Occipital lobe (tissue), 2 donors: ENCODE data around the gene CSNK1G1. TPM values are rescaled to one million over a fixed set of nuclear protein-coding genes. Genes with fewer than 3 reads are reported as not detected.

Experiments
- DNase-seq: peaks from one replicate; lab custom pipeline; 2025; lab: John Stamatoyannopoulos, UW
- total RNA-seq: library from RNA; depleted of rRNA; stranded (reverse); fragments of >200 nt; gene quantifications from one replicate; pipeline ENCODE4 v1.2.3, GENCODE V29; 2014

CSNK1G1 gene
- total RNA-seq, 1 donor from 2014 or later, result 68.3 TPM

DNA sequence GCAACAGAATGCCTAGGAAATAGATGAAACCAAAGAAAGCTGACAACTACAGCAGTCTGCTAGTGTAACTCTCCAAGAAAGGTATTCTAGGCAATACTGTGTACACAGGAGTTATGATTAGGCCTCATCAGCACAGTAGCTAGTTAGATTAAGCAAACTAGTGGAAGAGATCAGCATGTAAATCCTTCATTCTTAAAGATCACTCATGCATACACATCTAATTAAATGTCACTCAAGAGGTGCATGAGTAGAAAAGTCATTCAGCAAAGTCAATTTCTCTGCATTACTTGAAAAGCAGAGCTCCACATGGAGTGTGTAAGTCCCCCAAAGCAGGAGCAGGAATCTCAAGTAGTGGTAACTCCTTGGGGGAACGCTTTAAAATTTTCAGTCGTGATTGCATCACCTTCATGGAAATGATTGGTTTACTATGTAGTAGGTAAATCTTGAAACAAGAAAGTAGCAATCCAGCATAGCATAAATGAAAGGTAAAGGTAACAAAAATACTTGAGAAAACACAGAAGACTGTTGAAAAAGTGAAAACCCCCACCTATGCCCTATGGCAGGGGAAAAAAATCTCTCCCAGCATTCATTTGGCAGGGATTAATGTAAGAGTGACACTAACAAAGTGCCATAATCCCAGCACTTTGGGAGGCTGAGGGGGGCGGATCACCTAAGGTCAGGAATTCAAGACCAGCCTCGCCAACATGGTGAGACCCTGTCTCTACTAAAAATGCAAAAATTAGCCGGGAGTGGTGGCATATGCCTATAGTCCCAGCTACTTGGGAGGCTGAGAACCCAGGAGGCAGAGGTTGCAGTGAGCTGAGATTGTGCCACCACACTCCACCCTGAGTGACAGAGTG is 163.8 kb downstream of the CSNK1G1 start:
- DNase-seq, result no peak

- DNase-seq, result no peak
Observed at GRCh38 chr15:64187396-64188191, 168.4 kb downstream of the CSNK1G1 start.

GRCh38 chr15:64185146-64185911 is 170.6 kb downstream of the CSNK1G1 start:
- DNase-seq, result no peak

GRCh38 chr15:64182859-64183370 is 173.1 kb downstream of the CSNK1G1 start:
- DNase-seq, result no peak

DNA sequence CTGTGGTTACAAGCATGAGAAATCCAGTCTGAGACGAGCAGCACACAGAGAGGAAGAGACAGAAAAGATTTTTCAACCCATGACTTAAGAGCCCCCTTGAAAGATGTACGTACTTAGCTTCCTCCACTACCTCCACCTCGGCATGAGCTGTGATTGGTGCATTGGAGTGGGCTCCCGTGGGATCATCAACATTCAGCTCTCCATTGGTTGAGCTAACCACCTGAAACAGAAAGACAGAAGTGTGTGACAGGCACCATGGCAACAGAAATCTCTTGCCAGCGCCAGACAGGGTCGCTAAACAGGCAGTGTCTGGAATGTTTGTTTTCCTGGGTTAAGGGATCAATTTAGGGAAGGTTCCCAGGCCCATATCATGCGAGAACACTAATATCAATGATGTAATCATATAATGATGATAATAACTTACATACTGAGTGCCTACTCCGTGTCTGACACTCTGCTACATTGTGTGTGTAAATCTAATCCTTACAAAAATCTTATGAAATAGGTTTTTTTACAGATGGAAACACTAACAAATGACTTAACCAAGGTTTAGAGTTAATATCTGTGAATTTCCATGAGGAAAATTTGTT is 175.6 kb downstream of the CSNK1G1 start:
- no peak for DNase-seq

DNA sequence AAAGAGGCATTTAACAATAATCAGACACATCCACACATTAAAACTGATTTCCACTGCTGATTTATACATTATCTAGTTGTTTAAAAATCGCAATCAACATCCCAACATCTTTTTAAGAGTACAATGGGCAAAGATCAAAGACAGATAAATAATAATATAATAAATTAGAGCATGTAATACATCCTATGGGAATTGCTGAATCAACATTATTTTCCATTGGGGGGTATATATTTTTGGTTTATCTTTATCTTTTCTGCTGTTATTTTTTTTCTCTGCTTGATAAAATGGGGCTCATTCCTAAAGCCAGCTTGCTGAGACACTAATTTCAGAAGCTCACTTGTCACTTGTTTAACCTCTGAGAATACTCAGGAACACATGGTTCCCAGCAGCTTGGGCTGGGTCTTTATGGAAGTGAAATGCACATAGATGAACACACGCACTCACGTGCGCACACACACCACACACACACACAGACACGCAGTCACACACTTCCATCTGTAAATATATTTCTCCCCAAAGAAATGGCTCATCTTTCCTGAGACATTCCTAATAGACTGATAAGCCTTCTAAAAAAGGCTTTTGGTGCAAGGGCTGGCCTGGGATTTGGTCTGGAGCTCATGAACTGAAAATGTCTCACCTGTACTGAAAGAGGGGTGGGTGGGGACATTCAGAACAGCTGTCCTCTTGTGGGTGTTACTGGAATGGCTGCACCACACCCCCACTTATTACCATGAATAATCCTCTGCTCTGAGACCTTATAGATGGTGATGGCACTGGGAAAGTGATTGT is 189.7 kb downstream of the CSNK1G1 start:
- no peak for DNase-seq

GRCh38 chr15:64164436-64164835 is 191.5 kb downstream of the CSNK1G1 start:
- no peak for DNase-seq

GRCh38 chr15:64163659-64164362 is 192.2 kb downstream of the CSNK1G1 start:
- DNase-seq, result no peak

DNA sequence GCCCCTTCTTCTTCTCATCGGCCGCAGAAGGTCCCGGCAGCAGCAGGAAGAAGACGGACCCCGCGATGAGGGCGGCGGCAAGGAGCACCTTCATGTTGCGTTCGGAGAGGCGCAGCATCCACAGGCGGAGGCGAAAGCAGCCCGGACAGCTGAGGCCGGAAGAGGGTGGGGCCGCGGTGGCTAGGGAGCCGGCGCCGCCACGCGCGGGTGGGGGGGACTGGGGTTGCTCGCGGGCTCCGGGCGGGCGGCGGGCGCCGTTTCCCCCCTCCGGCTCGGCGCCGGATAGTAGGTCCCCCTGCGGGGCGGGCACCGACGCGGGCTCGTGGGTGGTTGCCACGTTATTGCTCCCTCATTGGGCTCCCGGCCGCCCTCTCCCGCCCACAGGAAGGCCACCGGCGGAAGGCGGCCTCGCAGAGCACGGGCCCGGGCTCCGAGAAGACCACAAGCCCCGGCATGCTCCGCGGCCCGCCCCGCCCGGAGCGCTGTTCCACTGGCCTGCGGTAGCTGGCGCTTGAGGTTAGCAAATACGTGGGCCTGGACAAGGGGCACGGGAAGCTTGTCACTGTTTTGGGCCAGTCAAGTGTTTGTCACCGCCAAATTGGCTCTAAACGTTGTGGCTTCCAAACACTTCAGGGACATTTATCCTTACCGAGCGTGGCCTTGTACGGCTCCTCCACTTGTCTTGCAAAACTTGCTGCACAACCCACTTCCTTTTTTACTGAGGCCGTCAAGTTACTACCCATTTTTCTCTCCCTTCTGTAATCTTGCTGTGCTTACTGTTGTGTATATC is 192.9 kb downstream of the CSNK1G1 start, which contains the start of gene PPIB:
Gene PPIB (minus strand): TSS at position 154 of the 790 bp plus-strand sequence. CDS start 36 bp downstream, at position 118.
- DNase-seq, result peak; percentile 98

- DNase-seq, result no peak
Observed at GRCh38 chr15:64162478-64162868, 193.5 kb downstream of the CSNK1G1 start.

DNA sequence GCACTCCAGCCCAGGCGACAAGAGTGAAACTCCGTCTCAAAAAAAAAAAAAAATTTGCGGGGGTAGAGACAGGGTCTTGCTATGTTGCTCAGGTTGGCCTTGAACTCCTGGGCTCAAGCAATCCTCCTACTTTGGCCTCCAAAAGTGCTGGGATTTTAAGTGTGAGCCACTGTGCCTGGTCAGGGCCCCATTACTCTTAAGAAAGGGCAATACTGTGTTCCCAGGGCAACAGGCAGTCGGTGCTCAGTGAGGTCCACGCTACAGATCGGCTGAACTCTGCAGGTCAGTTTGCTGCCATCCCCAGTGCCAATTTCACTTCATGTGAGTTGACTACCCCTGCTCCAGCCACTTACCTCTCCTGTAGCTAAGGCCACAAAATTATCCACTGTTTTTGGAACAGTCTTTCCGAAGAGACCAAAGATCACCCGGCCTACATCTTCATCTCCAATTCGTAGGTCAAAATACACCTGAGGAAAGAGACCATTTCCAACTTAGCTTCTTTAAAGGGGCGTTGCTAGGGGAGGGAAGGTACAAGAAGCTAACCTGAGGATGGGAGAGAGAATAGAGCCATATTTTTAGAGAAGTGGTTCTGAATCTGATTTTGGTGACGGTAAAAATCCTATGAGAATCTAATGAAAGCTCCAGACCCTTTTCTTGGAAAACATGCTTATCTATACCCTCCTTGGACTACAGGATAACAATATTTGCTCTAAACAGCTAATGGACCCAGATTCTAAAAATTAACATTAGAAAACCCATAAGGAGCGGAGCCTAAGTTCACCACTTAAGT is 194.1 kb downstream of the CSNK1G1 start:
- DNase-seq, result no peak

- no peak for DNase-seq
Observed at GRCh38 chr15:64158363-64159134, 197.4 kb downstream of the CSNK1G1 start.

DNA sequence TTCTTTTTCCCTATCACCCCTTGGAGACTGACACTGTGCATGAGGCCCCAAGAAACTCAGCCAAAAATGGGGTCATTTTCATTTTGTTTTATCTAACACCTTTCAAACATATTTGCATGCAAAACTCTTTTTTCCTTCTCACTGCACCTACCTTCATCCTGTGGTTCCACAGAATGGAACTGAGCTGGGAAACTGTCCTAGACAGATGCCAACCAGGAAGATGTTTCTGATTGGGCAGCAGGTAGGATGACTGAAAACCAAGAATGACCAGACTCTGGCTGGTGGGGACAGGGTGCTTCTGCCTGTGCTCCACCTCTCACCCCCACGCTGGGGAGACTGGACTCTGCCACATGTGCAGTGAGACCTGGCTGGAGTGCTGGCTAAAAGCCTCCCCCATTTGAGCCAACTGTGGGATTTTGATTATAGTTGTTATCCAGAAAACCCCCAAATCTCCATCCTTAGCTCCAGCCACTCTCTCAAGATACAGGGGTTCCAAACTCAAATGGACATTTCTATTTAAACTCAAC is 198.3 kb downstream of the CSNK1G1 start:
- no peak for DNase-seq

GRCh38 chr15:64156652-64157331 is 199.2 kb downstream of the CSNK1G1 start:
- DNase-seq, result no peak

DNA sequence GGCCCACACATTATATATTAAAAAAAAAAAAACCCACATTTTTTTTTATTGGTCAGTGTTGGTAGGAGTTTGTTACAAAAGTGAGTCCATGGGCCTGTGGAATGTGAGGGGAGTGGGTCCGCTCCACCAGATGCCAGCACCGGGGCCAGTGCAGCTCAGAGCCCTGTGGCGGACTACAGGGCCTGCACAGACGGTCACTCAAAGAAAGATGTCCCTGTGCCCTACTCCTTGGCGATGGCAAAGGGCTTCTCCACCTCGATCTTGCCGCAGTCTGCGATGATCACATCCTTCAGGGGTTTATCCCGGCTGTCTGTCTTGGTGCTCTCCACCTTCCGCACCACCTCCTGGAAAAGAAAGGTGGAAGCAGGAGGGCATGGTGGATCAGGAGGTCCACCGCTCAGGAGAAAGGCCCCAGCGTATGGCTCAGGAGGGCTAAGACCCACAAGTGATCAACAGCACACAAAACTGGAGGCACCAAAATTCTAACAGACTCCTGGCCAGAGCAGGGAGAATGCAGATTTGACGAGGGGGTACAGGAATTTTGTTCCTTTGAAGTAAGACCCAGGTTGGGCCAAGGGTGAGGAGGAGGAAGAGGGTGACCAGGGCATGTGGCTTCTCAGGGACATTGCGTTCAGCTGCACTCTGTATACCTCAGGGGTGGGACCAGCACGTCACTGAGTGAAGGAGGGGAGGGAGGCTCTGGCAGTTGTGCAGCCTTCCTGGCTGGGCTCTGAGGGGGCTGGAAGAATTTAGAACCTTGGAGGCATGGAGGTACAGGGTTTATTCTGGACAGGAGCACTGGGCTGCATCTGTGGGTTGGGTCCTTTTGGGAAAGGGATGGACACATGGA is 199.9 kb downstream of the CSNK1G1 start:
- no peak for DNase-seq
